Measurements from ENCODE around the gene UGGT1.

The UGGT1 gene

GRCh38 chr2:128228894-128229293, 137.9 kb downstream of the UGGT1 start:
- Histone ChIP-seq H3K36me3 (ENCODE audit: insufficient read depth, low read length) (no peaks in the 10 kb centered on the region), H3K27me3 (ENCODE audit: control insufficient read depth, insufficient read depth, low read length) (peaks cover 7% of the 10 kb centered on the region), H3K4me2 (ENCODE audit: low read length) (no peak overlapping the region), H3K9ac (ENCODE audit: low read depth, low read length) (no peak overlapping the region), H3K9me3 (replicated peaks; ENCODE audit: low read length) (no peaks in the 10 kb centered on the region), H3K4me1 (ENCODE audit: control insufficient read depth, insufficient read depth, low read length) (peaks cover 15% of the 10 kb centered on the region), H3K4me3 (ENCODE audit: low read length) (no peak overlapping the region)

- H3K27me3 ChIP-seq (ENCODE audit: control insufficient read depth, insufficient read depth, low read length) = peaks cover 10% of the 10 kb centered on the region
- H3K36me3 ChIP-seq (ENCODE audit: insufficient read depth, low read length) = no peaks in the 10 kb centered on the region
- peaks cover 30% of the 10 kb centered on the region for H3K4me1 ChIP-seq (ENCODE audit: control insufficient read depth, insufficient read depth, low read length)
- H3K9me3 ChIP-seq (replicated peaks; ENCODE audit: low read length) = no peaks in the 10 kb centered on the region
- H3K4me3 ChIP-seq (ENCODE audit: low read length) = peak overlapping the region; percentile 89
- peak overlapping the region; percentile 100 for H3K4me2 ChIP-seq (ENCODE audit: low read length)
- peak overlapping the region; percentile 80 for H3K9ac ChIP-seq (ENCODE audit: low read depth, low read length)
Observed at GRCh38 chr2:128232965-128233789, 142.2 kb downstream of the UGGT1 start.

- no peaks in the 10 kb centered on the region for H3K36me3 ChIP-seq (ENCODE audit: insufficient read depth, low read length)
- peaks cover 26% of the 10 kb centered on the region for H3K4me1 ChIP-seq (ENCODE audit: control insufficient read depth, insufficient read depth, low read length)
- peak overlapping the region; percentile 89 for H3K4me3 ChIP-seq (ENCODE audit: low read length)
- H3K9me3 ChIP-seq (replicated peaks; ENCODE audit: low read length) = no peaks in the 10 kb centered on the region
- H3K4me2 ChIP-seq (ENCODE audit: low read length) = peak overlapping the region; percentile 100
- H3K9ac ChIP-seq (ENCODE audit: low read depth, low read length) = no peak overlapping the region
- peaks cover 10% of the 10 kb centered on the region for H3K27me3 ChIP-seq (ENCODE audit: control insufficient read depth, insufficient read depth, low read length)
Observed at GRCh38 chr2:128233790-128234395, 142.9 kb downstream of the UGGT1 start.

- Histone ChIP-seq H3K4me2 (ENCODE audit: low read length) (no peak overlapping the region), H3K4me1 (ENCODE audit: control insufficient read depth, insufficient read depth, low read length) (peaks cover 22% of the 10 kb centered on the region), H3K9ac (ENCODE audit: low read depth, low read length) (no peak overlapping the region), H3K4me3 (ENCODE audit: low read length) (no peak overlapping the region), H3K36me3 (ENCODE audit: insufficient read depth, low read length) (no peaks in the 10 kb centered on the region), H3K27me3 (ENCODE audit: control insufficient read depth, insufficient read depth, low read length) (peaks cover 10% of the 10 kb centered on the region), H3K9me3 (replicated peaks; ENCODE audit: low read length) (no peaks in the 10 kb centered on the region)
Observed at GRCh38 chr2:128234613-128235012, 143.6 kb downstream of the UGGT1 start.

- H3K9ac ChIP-seq (ENCODE audit: low read depth, low read length) = no peak overlapping the region
- H3K9me3 ChIP-seq (replicated peaks; ENCODE audit: low read length) = no peaks in the 10 kb centered on the region
- peaks cover 22% of the 10 kb centered on the region for H3K4me1 ChIP-seq (ENCODE audit: control insufficient read depth, insufficient read depth, low read length)
- no peak overlapping the region for H3K4me2 ChIP-seq (ENCODE audit: low read length)
- H3K4me3 ChIP-seq (ENCODE audit: low read length) = no peak overlapping the region
- no peaks in the 10 kb centered on the region for H3K36me3 ChIP-seq (ENCODE audit: insufficient read depth, low read length)
- peaks cover 10% of the 10 kb centered on the region for H3K27me3 ChIP-seq (ENCODE audit: control insufficient read depth, insufficient read depth, low read length)
Observed at GRCh38 chr2:128235581-128235980, 144.6 kb downstream of the UGGT1 start.

- Histone ChIP-seq H3K27me3 (ENCODE audit: control insufficient read depth, insufficient read depth, low read length) (peaks cover 12% of the 10 kb centered on the region), H3K9me3 (replicated peaks; ENCODE audit: low read length) (no peaks in the 10 kb centered on the region), H3K9ac (ENCODE audit: low read depth, low read length) (no peak overlapping the region), H3K4me1 (ENCODE audit: control insufficient read depth, insufficient read depth, low read length) (peaks cover 22% of the 10 kb centered on the region), H3K4me3 (ENCODE audit: low read length) (peak overlapping the region; percentile 14), H3K4me2 (ENCODE audit: low read length) (peak overlapping the region; percentile 26), H3K36me3 (ENCODE audit: insufficient read depth, low read length) (no peaks in the 10 kb centered on the region)
Observed at GRCh38 chr2:128236491-128237035, 145.6 kb downstream of the UGGT1 start.

GRCh38 chr2:128237081-128237534, 146.1 kb downstream of the UGGT1 start:
- H3K27me3 ChIP-seq (ENCODE audit: control insufficient read depth, insufficient read depth, low read length) = peaks cover 17% of the 10 kb centered on the region
- no peaks in the 10 kb centered on the region for H3K36me3 ChIP-seq (ENCODE audit: insufficient read depth, low read length)
- no peak overlapping the region for H3K9ac ChIP-seq (ENCODE audit: low read depth, low read length)
- H3K9me3 ChIP-seq (replicated peaks; ENCODE audit: low read length) = no peaks in the 10 kb centered on the region
- no peak overlapping the region for H3K4me3 ChIP-seq (ENCODE audit: low read length)
- no peak overlapping the region for H3K4me2 ChIP-seq (ENCODE audit: low read length)
- H3K4me1 ChIP-seq (ENCODE audit: control insufficient read depth, insufficient read depth, low read length) = peaks cover 22% of the 10 kb centered on the region

GRCh38 chr2:128237911-128238697, 147.1 kb downstream of the UGGT1 start:
- no peak overlapping the region for H3K9ac ChIP-seq (ENCODE audit: low read depth, low read length)
- no peak overlapping the region for H3K4me3 ChIP-seq (ENCODE audit: low read length)
- H3K27me3 ChIP-seq (ENCODE audit: control insufficient read depth, insufficient read depth, low read length) = peaks cover 14% of the 10 kb centered on the region
- H3K4me2 ChIP-seq (ENCODE audit: low read length) = no peak overlapping the region
- no peaks in the 10 kb centered on the region for H3K9me3 ChIP-seq (replicated peaks; ENCODE audit: low read length)
- H3K4me1 ChIP-seq (ENCODE audit: control insufficient read depth, insufficient read depth, low read length) = peaks cover 21% of the 10 kb centered on the region
- H3K36me3 ChIP-seq (ENCODE audit: insufficient read depth, low read length) = no peaks in the 10 kb centered on the region

GRCh38 chr2:128241896-128242295, 150.9 kb downstream of the UGGT1 start:
- no peak overlapping the region for H3K4me2 ChIP-seq (ENCODE audit: low read length)
- no peak overlapping the region for H3K9ac ChIP-seq (ENCODE audit: low read depth, low read length)
- no peaks in the 10 kb centered on the region for H3K36me3 ChIP-seq (ENCODE audit: insufficient read depth, low read length)
- H3K27me3 ChIP-seq (ENCODE audit: control insufficient read depth, insufficient read depth, low read length) = peaks cover 9% of the 10 kb centered on the region
- no peak overlapping the region for H3K4me3 ChIP-seq (ENCODE audit: low read length)
- H3K9me3 ChIP-seq (replicated peaks; ENCODE audit: low read length) = no peaks in the 10 kb centered on the region
- peaks cover 6% of the 10 kb centered on the region for H3K4me1 ChIP-seq (ENCODE audit: control insufficient read depth, insufficient read depth, low read length)
